NCI-H187 (cell line): ENCODE data around the gene ZBTB43.

Experiments used
- DNase-seq, 2 experiments: peaks; one replicate each; lab custom pipeline; 2025; lab: John Stamatoyannopoulos, UW

ZBTB43 gene

GRCh38 chr9:126859111-126859510, 54.3 kb downstream of the ZBTB43 start:
- DNase-seq: no peak

- DNase-seq: peak in 1 of 2 experiments; percentile 24
Observed at GRCh38 chr9:126860077-126860756, 55.4 kb downstream of the ZBTB43 start, which contains the start of gene ZBTB34. Gene ZBTB34, plus strand, starts transcription at chr9:126860639. Its CDS starts 18,761 bp downstream, at chr9:126879400.

GRCh38 chr9:126860757-126861466, 56.1 kb downstream of the ZBTB43 start:
- no peak for DNase-seq

- DNase-seq: no peak
Observed at GRCh38 chr9:126861707-126862103, 56.9 kb downstream of the ZBTB43 start.

GRCh38 chr9:126862104-126862761, 57.4 kb downstream of the ZBTB43 start:
- no peak for DNase-seq

GRCh38 chr9:126864771-126865170, 59.9 kb downstream of the ZBTB43 start:
- DNase-seq: no peak

- DNase-seq: no peak
Observed at GRCh38 chr9:126869368-126869767, 64.5 kb downstream of the ZBTB43 start.

GRCh38 chr9:126872516-126872915, 67.7 kb downstream of the ZBTB43 start:
- no peak for DNase-seq

GRCh38 chr9:126874546-126875314, 69.9 kb downstream of the ZBTB43 start:
- DNase-seq: no peak

GRCh38 chr9:126875756-126876510, 71.1 kb downstream of the ZBTB43 start:
- no peak for DNase-seq

- no peak for DNase-seq
Observed at GRCh38 chr9:126876531-126876930, 71.7 kb downstream of the ZBTB43 start.

- no peak for DNase-seq
Observed at GRCh38 chr9:126877418-126877817, 72.6 kb downstream of the ZBTB43 start.

GRCh38 chr9:126879288-126879687, 74.4 kb downstream of the ZBTB43 start:
- DNase-seq: no peak

- DNase-seq: no peak
Observed at GRCh38 chr9:126880226-126880946, 75.5 kb downstream of the ZBTB43 start.

- no peak for DNase-seq
Observed at GRCh38 chr9:126880947-126881332, 76.1 kb downstream of the ZBTB43 start.

GRCh38 chr9:126882746-126883145, 77.9 kb downstream of the ZBTB43 start:
- DNase-seq: no peak

GRCh38 chr9:126883636-126884035, 78.8 kb downstream of the ZBTB43 start:
- no peak for DNase-seq

GRCh38 chr9:126885131-126885641, 80.3 kb downstream of the ZBTB43 start:
- DNase-seq: no peak

- DNase-seq: no peak
Observed at GRCh38 chr9:126886034-126886822, 81.4 kb downstream of the ZBTB43 start.

- DNase-seq: no peak
Observed at GRCh38 chr9:126886897-126887296, 82.1 kb downstream of the ZBTB43 start.
